Stimulated activated CD8-positive, alpha-beta memory T cell treated with anti-CD3 and anti-CD28 coated beads, Interleukin-15, amount 100 ng/mL, for 4 hours (primary cell): ENCODE data around the gene M6PR.
"Not testable (repeated sequence)": the region's sequence is repeated elsewhere in the genome, so short reads cannot be mapped to it uniquely, and the experiment has no call there.

ENCODE experiments used
- DNase-seq, 2 donors: peaks; one replicate each; pipeline ENCODE4 v3.0.0-alpha.2; 2020; ENCODE audit warnings: low read depth in 2 of 2

The M6PR gene

GRCh38 chr12:8912914-8913313, 36.5 kb downstream of the M6PR start:
- DNase-seq = no peak

GRCh38 chr12:8911606-8912268, 37.7 kb downstream of the M6PR start:
- no peak for DNase-seq

- DNase-seq = no peak
Measured at GRCh38 chr12:8909752-8910151, 39.7 kb downstream of the M6PR start.

DNA sequence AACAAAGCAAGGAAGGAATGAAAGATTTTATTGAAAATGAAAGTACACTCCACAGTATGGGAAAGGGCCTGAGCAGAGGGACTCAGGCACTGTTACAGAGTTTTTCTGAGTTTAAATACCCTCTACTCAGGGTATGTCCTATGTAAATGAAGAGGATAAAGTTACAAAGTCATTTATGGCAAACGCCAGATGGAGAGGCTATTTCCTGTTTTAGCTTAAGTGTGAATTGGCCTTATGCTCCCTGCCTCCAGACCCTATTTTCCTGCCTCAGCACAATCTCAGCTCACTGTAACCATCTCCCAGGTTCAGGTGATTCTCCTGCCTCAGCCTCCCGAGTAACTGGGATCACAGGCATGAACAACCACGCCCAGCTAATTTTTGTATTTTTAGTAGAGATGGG, 41.9 kb downstream of the M6PR start:
- DNase-seq = no peak

DNA sequence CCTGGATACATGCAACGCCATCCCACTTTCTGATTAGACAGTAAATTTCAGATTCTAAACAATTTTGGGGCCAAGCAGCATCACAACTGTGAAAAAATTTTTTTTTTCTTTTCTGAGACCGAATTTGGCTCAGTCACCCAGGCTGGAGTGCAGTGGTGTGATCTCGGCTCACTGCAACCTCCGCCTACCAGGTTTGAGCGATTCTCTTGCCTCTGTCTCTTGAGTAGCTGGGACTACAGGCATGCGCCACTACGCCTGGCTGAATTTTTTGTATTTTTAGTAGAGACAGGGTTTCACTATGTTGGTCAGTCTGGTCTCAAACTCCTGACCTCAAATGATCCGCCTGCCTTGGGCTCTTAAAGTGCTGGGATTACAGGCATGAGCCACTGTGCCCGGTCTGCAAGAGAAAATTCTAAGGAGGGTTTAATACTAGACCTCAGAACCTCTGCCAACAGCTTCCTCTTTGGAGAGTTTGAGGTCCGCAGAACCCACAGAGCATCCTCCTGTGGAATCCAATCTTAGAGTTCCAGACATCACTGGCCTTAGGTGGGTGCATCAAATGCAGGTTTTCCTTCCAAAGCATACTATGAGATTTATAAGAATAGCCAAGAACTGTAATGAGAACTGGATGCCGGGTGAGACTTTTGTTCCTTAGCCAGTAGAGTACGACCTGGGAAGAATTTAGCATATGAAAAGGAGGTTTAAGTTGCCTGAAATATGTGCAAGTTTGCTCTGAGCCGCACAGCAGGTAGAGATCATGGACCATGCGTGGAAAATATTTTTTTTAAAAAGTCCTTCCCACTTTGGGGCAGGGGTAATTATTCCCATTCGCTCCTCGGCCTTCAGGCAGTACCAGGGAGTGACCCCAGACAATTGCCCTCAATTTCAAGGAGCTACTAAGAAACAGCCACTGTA, 42.9 kb downstream of the M6PR start:
- DNase-seq = no peak

DNA sequence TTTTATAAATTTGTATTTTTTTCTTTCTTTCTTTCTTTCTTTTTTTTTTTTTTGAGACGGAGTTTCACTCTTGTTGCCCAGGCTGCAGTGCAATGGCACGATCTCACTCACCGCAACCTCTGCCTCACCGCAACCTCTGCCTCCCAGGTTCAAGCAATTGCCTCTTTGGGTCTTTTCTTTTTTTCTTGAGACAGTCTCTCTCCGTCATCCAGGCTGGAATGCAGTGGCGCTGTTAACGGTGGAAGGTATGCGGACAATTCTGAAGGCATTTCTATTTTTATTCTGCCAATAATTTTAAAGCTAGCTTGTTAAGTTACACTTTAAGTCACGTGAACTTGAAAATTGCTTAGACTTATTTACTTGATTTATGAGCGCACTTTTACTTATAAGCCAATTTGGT, 43.9 kb downstream of the M6PR start:
- no peak for DNase-seq

DNA sequence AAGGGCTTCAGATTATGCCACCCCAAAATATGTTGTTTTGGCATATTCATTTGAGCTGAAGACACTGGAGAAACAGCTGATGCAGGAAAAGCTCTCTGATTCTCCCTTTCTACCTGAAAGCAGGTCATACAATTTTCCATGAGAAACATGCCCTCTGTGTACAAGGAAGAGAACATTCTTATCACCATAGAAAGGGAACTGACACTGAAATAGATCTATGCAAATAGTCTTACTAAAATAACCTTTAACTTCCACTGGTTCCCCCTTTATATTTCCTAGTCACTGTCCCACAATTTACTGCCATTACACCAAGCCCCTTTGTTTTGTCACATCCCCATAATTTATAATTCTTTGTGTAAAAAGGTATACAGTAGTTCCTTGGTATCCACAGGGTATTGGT, 44.8 kb downstream of the M6PR start:
- DNase-seq = no peak

- no peak for DNase-seq
Measured at GRCh38 chr12:8903646-8904045, 45.8 kb downstream of the M6PR start.

DNA sequence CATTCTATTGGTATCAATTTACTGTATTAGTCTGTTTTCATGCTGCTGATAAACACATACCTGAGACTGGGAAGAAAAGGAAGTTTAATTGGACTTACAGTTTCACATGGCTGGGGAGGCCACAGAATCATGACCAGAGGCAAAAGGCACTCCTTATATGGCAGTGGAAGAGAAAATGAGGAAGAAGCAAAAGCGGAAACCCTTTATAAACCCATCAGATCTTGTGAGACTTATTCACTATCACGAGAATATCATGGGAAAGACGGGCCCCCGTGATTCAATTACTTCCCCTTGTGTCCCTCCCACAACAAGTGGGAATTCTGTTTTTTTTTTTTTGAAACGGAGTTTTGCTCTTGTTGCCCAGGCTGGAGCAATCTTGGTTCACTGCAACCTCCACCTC, 46.7 kb downstream of the M6PR start:
- not testable (repeated sequence) for DNase-seq

DNA sequence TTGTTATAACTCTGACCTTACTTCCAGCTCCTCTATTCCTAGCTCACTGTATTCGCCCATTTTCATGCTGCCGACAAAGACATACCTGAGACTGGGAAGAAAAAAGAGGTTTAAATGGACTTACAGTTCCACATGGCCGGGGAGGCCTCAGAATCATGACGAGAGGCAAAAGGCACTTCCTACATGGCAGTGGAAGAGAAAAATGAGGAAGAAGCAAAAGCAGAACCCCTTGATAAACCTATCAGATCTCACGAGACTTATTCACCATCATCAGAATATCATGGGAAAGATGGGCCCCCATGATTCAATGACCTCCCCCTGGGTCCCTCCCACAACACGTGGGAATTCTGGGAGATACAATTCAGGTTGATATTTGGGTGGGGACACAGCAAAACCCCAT, 49.6 kb downstream of the M6PR start:
- DNase-seq = no peak

GRCh38 chr12:8897081-8897480, 52.4 kb downstream of the M6PR start:
- DNase-seq = no peak

DNA sequence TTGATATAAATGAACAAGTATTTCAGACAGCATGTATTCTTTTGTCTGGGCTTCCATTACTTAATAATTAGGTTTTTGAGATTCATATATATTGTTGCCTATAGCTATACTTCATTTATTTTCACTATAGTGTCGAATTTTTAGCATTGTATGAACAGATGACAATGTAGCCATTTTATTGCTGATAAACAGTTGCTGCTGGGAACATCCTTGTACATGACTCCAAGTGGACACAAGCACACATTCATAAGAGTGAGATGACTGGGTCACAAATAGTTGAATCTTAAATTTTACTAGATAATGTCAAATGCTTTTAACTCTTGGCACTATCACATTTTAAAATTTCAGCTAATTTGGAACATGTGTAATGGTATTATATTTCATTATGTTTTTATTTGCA, 54.5 kb downstream of the M6PR start:
- no peak for DNase-seq

GRCh38 chr12:8894378-8894777, 55.1 kb downstream of the M6PR start:
- no peak for DNase-seq

GRCh38 chr12:8891976-8892375, 57.5 kb downstream of the M6PR start:
- DNase-seq = no peak
